HEK293 (cell line): Measurements from ENCODE around the gene RIOX2.
A peak's percentile ranks its signal among the peaks of the same experiment; 100 is the strongest.

Experiments
- CTCF ChIA-PET: fragments of 350-600 bp; formaldehyde crosslinking; extraction: SDS; loops from one replicate; lab custom pipeline; 2021; ENCODE audit warnings: antibody characterized with exemption; lab: Yijun Ruan, JAX
- POLR2A ChIA-PET: fragments of 300-600 bp; formaldehyde crosslinking; extraction: SDS; loops from one replicate; lab custom pipeline; 2020; ENCODE audit warnings: antibody characterized with exemption, inconsistent platforms; lab: Yijun Ruan, JAX
- H3K27ac ChIP-seq: fragments of 200-500 bp; sonication (Bioruptor generic); 2 replicates; pipeline ENCODE4 v1.5.1; 2014; ENCODE audit warnings: low read depth, low read length, control low read depth, inconsistent platforms; ENCODE audit errors: extremely low read depth
- H3K36me3 ChIP-seq, 2 experiments: fragments of 200-500 bp in 1 of 2; sonication (Bioruptor generic) in 1 of 2; 1 replicate in 1 of 2; 2 replicates in 1 of 2; pipeline ENCODE4 v1.5.1; 2014 to 2017; ENCODE audit warnings: inconsistent platforms in 2 of 2, low read length in 2 of 2; ENCODE audit not compliant: control insufficient read depth in 2 of 2, insufficient read depth in 1 of 2
- H3K4me1 ChIP-seq: fragments of 200-500 bp; sonication (Bioruptor generic); 2 replicates; pipeline ENCODE4 v1.5.1; 2014; ENCODE audit warnings: mild to moderate bottlenecking, low read length, inconsistent platforms; ENCODE audit not compliant: control insufficient read depth, insufficient read depth
- H3K4me3 ChIP-seq: 2 replicates; pipeline ENCODE4 v1.5.1; 2011; ENCODE audit warnings: low read depth, mild to moderate bottlenecking, control low read depth, low read length, moderate library complexity
- H3K9me3 ChIP-seq: fragments of 200-500 bp; sonication (Bioruptor generic); 2 replicates; pipeline ENCODE4 v1.5.1; 2014; ENCODE audit warnings: low read depth, low read length, inconsistent platforms; ENCODE audit not compliant: control insufficient read depth, insufficient read depth
- GLI2 ChIP-seq: fragments of 450-650 bp; formaldehyde crosslinking; IDR thresholded peaks from 2 replicates; pipeline ENCODE4; 2017; ENCODE audit warnings: missing biosample characterization, missing genetic modification characterization, low read depth, borderline replicate concordance
- PRDM1 ChIP-seq: fragments of 450-650 bp; formaldehyde crosslinking; IDR thresholded peaks from 2 replicates; pipeline ENCODE4; 2016; ENCODE audit warnings: missing biosample characterization, missing genetic modification characterization
- SP3 ChIP-seq: fragments of 450-650 bp; formaldehyde crosslinking; IDR thresholded peaks from 2 replicates; pipeline ENCODE4 v1.5.1; 2016; ENCODE audit warnings: missing biosample characterization, missing genetic modification characterization
- SP7 ChIP-seq: fragments of 450-650 bp; formaldehyde crosslinking; IDR thresholded peaks from 2 replicates; pipeline ENCODE4 v1.5.1; 2016; ENCODE audit warnings: missing biosample characterization, missing genetic modification characterization
- WT1 ChIP-seq: fragments of 450-650 bp; formaldehyde crosslinking; IDR thresholded peaks from 2 replicates; pipeline ENCODE4 v1.5.1; 2016; ENCODE audit warnings: missing biosample characterization, missing genetic modification characterization
- YY1 ChIP-seq: fragments of 450-650 bp; formaldehyde crosslinking; IDR thresholded peaks from 2 replicates; pipeline ENCODE4 v1.5.1; 2018; ENCODE audit warnings: missing biosample characterization, missing genetic modification characterization
- ZBTB48 ChIP-seq: fragments of 450-650 bp; formaldehyde crosslinking; IDR thresholded peaks from 2 replicates; pipeline ENCODE4 v1.5.1; 2016; ENCODE audit warnings: missing biosample characterization, missing genetic modification characterization
- ZFP37 ChIP-seq: fragments of 450-650 bp; formaldehyde crosslinking; IDR thresholded peaks from 2 replicates; pipeline ENCODE4 v1.5.1; 2016; ENCODE audit warnings: missing biosample characterization, missing genetic modification characterization
- ZNF112 ChIP-seq: fragments of 450-650 bp; formaldehyde crosslinking; IDR thresholded peaks from 2 replicates; pipeline ENCODE4 v1.5.0; 2017; ENCODE audit warnings: missing biosample characterization, missing genetic modification characterization
- ZNF214 ChIP-seq: fragments of 450-650 bp; formaldehyde crosslinking; IDR thresholded peaks from 2 replicates; pipeline ENCODE4 v1.5.1; 2017; ENCODE audit warnings: missing biosample characterization, mild to moderate bottlenecking, missing genetic modification characterization, borderline replicate concordance
- ZNF239 ChIP-seq: fragments of 450-650 bp; formaldehyde crosslinking; IDR thresholded peaks from 2 replicates; pipeline ENCODE4 v1.5.1; 2016; ENCODE audit warnings: missing biosample characterization, missing genetic modification characterization
- ZNF292 ChIP-seq: fragments of 450-650 bp; formaldehyde crosslinking; IDR thresholded peaks from 2 replicates; pipeline ENCODE4 v1.5.1; 2016; ENCODE audit warnings: low read depth, missing biosample characterization, missing genetic modification characterization, borderline replicate concordance
- ZNF311 ChIP-seq: fragments of 450-650 bp; formaldehyde crosslinking; IDR thresholded peaks from 2 replicates; pipeline ENCODE4 v1.5.1; 2017; ENCODE audit warnings: missing biosample characterization, missing genetic modification characterization, borderline replicate concordance
- ZNF324 ChIP-seq: fragments of 450-650 bp; formaldehyde crosslinking; IDR thresholded peaks from 2 replicates; pipeline ENCODE4 v1.5.1; 2016; ENCODE audit warnings: missing biosample characterization, missing genetic modification characterization
- ZNF341 ChIP-seq: fragments of 450-650 bp; formaldehyde crosslinking; IDR thresholded peaks from 2 replicates; pipeline ENCODE4; 2016; ENCODE audit warnings: low read depth, missing biosample characterization, missing genetic modification characterization
- ZNF423 ChIP-seq: fragments of 450-650 bp; formaldehyde crosslinking; IDR thresholded peaks from 2 replicates; pipeline ENCODE4 v1.5.1; 2016; ENCODE audit warnings: missing biosample characterization, missing genetic modification characterization
- ZNF48 ChIP-seq: fragments of 450-650 bp; formaldehyde crosslinking; IDR thresholded peaks from 2 replicates; pipeline ENCODE4 v1.5.1; 2016; ENCODE audit warnings: missing biosample characterization, missing genetic modification characterization
- ZNF560 ChIP-seq: fragments of 450-650 bp; formaldehyde crosslinking; IDR thresholded peaks from 2 replicates; pipeline ENCODE4 v1.5.1; 2017; ENCODE audit warnings: missing biosample characterization, missing genetic modification characterization, borderline replicate concordance
- ZNF658 ChIP-seq: fragments of 450-650 bp; formaldehyde crosslinking; IDR thresholded peaks from 2 replicates; pipeline ENCODE4; 2016; ENCODE audit warnings: missing biosample characterization, missing genetic modification characterization
- ZNF660 ChIP-seq: fragments of 450-650 bp; IDR thresholded peaks from 2 replicates; pipeline ENCODE4 v1.5.1; 2018; ENCODE audit warnings: missing biosample characterization, mild to moderate bottlenecking, missing genetic modification characterization
- ZNF785 ChIP-seq: fragments of 450-650 bp; formaldehyde crosslinking; IDR thresholded peaks from 2 replicates; pipeline ENCODE4 v1.5.1; 2016; ENCODE audit warnings: missing biosample characterization, missing genetic modification characterization
- ZNF791 ChIP-seq: fragments of 450-650 bp; formaldehyde crosslinking; IDR thresholded peaks from 2 replicates; pipeline ENCODE4 v1.5.1; 2016; ENCODE audit warnings: missing biosample characterization, missing genetic modification characterization
- ZSCAN30 ChIP-seq: fragments of 450-650 bp; IDR thresholded peaks from 2 replicates; pipeline ENCODE4 v1.5.1; 2018; ENCODE audit warnings: missing biosample characterization, mild to moderate bottlenecking, missing genetic modification characterization, moderate library complexity
- ZXDB ChIP-seq: fragments of 450-650 bp; formaldehyde crosslinking; IDR thresholded peaks from 2 replicates; pipeline ENCODE4 v1.5.1; 2016; ENCODE audit warnings: missing biosample characterization, missing genetic modification characterization

Gene RIOX2

GRCh38 chr3:98002717-98003116 lies 30.5 kb upstream of the RIOX2 start:
- TF ChIP-seq ZNF239 (tag by site-specific recombination) (no peak), ZNF341 (tag by site-specific recombination) (no peak), ZNF660 (no peak), ZNF214 (tag by site-specific recombination) (no peak)
- H3K4me1 ChIP-seq: peaks cover 3% of the 10 kb centered on the region; the same call in 1 of the 2 replicates
- no peaks in the 10 kb centered on the region for H3K36me3 ChIP-seq
- H3K4me3 ChIP-seq: no peak overlapping the region
- ChIA-PET CTCF (no interaction called here), POLR2A (no interaction called here)
- H3K27ac ChIP-seq: no peak overlapping the region
- H3K9me3 ChIP-seq: no peaks in the 10 kb centered on the region

GRCh38 chr3:97999994-98000393 lies 27.8 kb upstream of the RIOX2 start:
- POLR2A ChIA-PET: no interaction called here
- TF ChIP-seq ZNF112 (no peak), SP3 (tag by site-specific recombination) (no peak), ZNF239 (tag by site-specific recombination) (no peak), ZXDB (tag by site-specific recombination) (no peak), ZNF791 (tag by site-specific recombination) (no peak), ZNF324 (tag by site-specific recombination) (no peak), GLI2 (tag by site-specific recombination) (no peak), ZNF658 (no peak), SP7 (tag by site-specific recombination) (no peak), ZNF48 (tag by site-specific recombination) (no peak), ZSCAN30 (no peak), ZFP37 (tag by site-specific recombination) (no peak), WT1 (tag by site-specific recombination) (no peak), ZNF292 (tag by site-specific recombination) (no peak), ZNF423 (tag by site-specific recombination) (no peak), ZNF785 (tag by site-specific recombination) (no peak), YY1 (tag by site-specific recombination) (no peak), ZNF560 (tag by site-specific recombination) (no peak)

GRCh38 chr3:97999103-97999502 lies 26.9 kb upstream of the RIOX2 start:
- no peaks in the 10 kb centered on the region for H3K9me3 ChIP-seq
- ChIA-PET CTCF (interaction anchor here (0.6 kb wide), 1 partner anchor 206 kb away, joined by 3 read pairs; no protein-coding TSS in a partner anchor), POLR2A (no interaction called here)
- TF ChIP-seq PRDM1 (tag by site-specific recombination) (0 out of 2 replicates have a peak, but pooled peaks have one; percentile 20), ZNF791 (tag by site-specific recombination) (no peak), ZBTB48 (tag by site-specific recombination) (no peak), ZNF311 (no peak)
- no peak overlapping the region for H3K27ac ChIP-seq
- no peaks in the 10 kb centered on the region for H3K4me1 ChIP-seq
- no peaks in the 10 kb centered on the region for H3K36me3 ChIP-seq
- no peak overlapping the region for H3K4me3 ChIP-seq

More at GRCh38 chr3:97999994-98000393, 27.8 kb upstream of the RIOX2 start:
- Histone ChIP-seq H3K36me3 (no peaks in the 10 kb centered on the region), H3K4me3 (no peak overlapping the region), H3K9me3 (no peaks in the 10 kb centered on the region), H3K27ac (no peak overlapping the region), H3K4me1 (peaks cover 3% of the 10 kb centered on the region; the same call in 1 of the 2 replicates)
- CTCF ChIA-PET: interaction anchor here (0.6 kb wide), 1 partner anchor 10 kb away, joined by 4 read pairs; no protein-coding TSS in a partner anchor
